NCI-H1694 (cell line): Measurements from ENCODE around the gene IL1RAPL1.
"Not testable (repeated sequence)": the region's sequence is repeated elsewhere in the genome, so short reads cannot be mapped to it uniquely, and the experiment has no call there.

Source experiments
- DNase-seq: peaks from one replicate; lab custom pipeline; 2025; lab: John Stamatoyannopoulos, UW

Gene IL1RAPL1

GRCh38 chrX:28787206-28787605 is 200.0 kb downstream of the IL1RAPL1 start:
- no peak for DNase-seq

GRCh38 chrX:28800671-28801070 is 213.4 kb downstream of the IL1RAPL1 start:
- not testable (repeated sequence) for DNase-seq

GRCh38 chrX:28802625-28803024 is 215.4 kb downstream of the IL1RAPL1 start:
- DNase-seq = no peak

- DNase-seq = no peak
These were observed 248.7 kb downstream of the IL1RAPL1 start for GRCh38 chrX:28835991-28836390.

- no peak for DNase-seq
These were observed 256.6 kb downstream of the IL1RAPL1 start for GRCh38 chrX:28843817-28844216.

- DNase-seq = no peak
These were observed 260.2 kb downstream of the IL1RAPL1 start for GRCh38 chrX:28847423-28847822.

GRCh38 chrX:28848707-28849106 is 261.5 kb downstream of the IL1RAPL1 start:
- no peak for DNase-seq

- no peak for DNase-seq
These were observed 263.7 kb downstream of the IL1RAPL1 start for GRCh38 chrX:28850955-28851354.

GRCh38 chrX:28851871-28852270 is 264.6 kb downstream of the IL1RAPL1 start:
- DNase-seq = no peak

- DNase-seq = no peak
These were observed 267.4 kb downstream of the IL1RAPL1 start for GRCh38 chrX:28854637-28855036.

- no peak for DNase-seq
These were observed 289.2 kb downstream of the IL1RAPL1 start for GRCh38 chrX:28876408-28876807.

- no peak for DNase-seq
These were observed 289.7 kb downstream of the IL1RAPL1 start for GRCh38 chrX:28876901-28877300.

GRCh38 chrX:28880136-28880535 is 292.9 kb downstream of the IL1RAPL1 start:
- DNase-seq = no peak

GRCh38 chrX:28884823-28885222 is 297.6 kb downstream of the IL1RAPL1 start:
- DNase-seq = no peak

GRCh38 chrX:28888416-28888815 is 301.2 kb downstream of the IL1RAPL1 start:
- no peak for DNase-seq

GRCh38 chrX:28889591-28890090 is 302.4 kb downstream of the IL1RAPL1 start:
- DNase-seq = no peak

GRCh38 chrX:28901637-28902036 is 314.4 kb downstream of the IL1RAPL1 start:
- no peak for DNase-seq

- DNase-seq = no peak
These were observed 323.2 kb downstream of the IL1RAPL1 start for GRCh38 chrX:28910487-28910886.

- no peak for DNase-seq
These were observed 333.1 kb downstream of the IL1RAPL1 start for GRCh38 chrX:28920153-28920943.

GRCh38 chrX:28922106-28922505 is 334.9 kb downstream of the IL1RAPL1 start:
- no peak for DNase-seq

GRCh38 chrX:28946846-28947245 is 359.6 kb downstream of the IL1RAPL1 start:
- no peak for DNase-seq

GRCh38 chrX:28960063-28960462 is 372.8 kb downstream of the IL1RAPL1 start:
- DNase-seq = no peak

- DNase-seq = no peak
These were observed 379.1 kb downstream of the IL1RAPL1 start for GRCh38 chrX:28966331-28966730.

- DNase-seq = no peak
These were observed 381.9 kb downstream of the IL1RAPL1 start for GRCh38 chrX:28969126-28969525.
